Measurements from ENCODE around the gene SH3TC2. TPM values are rescaled to one million over a fixed set of nuclear protein-coding genes. Genes with fewer than 3 reads are reported as not detected.

The SH3TC2 gene
- total RNA-seq, 2 experiments from 2014 or later: not detected

- Mint-ChIP-seq H3K4me1 (no peaks in the 10 kb centered on the region), H3K36me3 (ENCODE audit: low read depth) (no peaks in the 10 kb centered on the region), H3K27ac (no peak overlapping the region), H3K4me3 (no peak overlapping the region), H3K9me3 (ENCODE audit: low read depth) (no peaks in the 10 kb centered on the region), H3K27me3 (no peaks in the 10 kb centered on the region)
- intact Hi-C loops (cut with DNase I, micrococcal nuclease): loop anchor here (1.0 to 10.0 kb wide), 8 partner anchors 77 to 1853 kb away; partner anchors contain the start of gene ADRB2 (in 1 of the 2)
- DNase-seq (peak; percentile 68), ATAC-seq (peak; percentile 57)
- ChIA-PET POLR2A (no interaction called here), CTCF (interaction anchor here (0.5 to 8.6 kb wide), 37 partner anchors 10 to 517 kb away, joined by 3 to 173 read pairs (median 4); no protein-coding TSS in a partner anchor)
Measured at GRCh38 chr5:148957591-148958202, 105.2 kb downstream of the SH3TC2 start.

- Mint-ChIP-seq H3K27me3 (no peaks in the 10 kb centered on the region), H3K9me3 (ENCODE audit: low read depth) (no peaks in the 10 kb centered on the region), H3K27ac (no peak overlapping the region), H3K4me3 (no peak overlapping the region), H3K36me3 (ENCODE audit: low read depth) (no peaks in the 10 kb centered on the region), H3K4me1 (no peaks in the 10 kb centered on the region)
- intact Hi-C loops (cut with DNase I, micrococcal nuclease): loop anchor here (1.0 to 10.0 kb wide), 8 partner anchors 78 to 1852 kb away; partner anchors contain the start of gene ADRB2 (in 1 of the 2)
- ChIA-PET CTCF (interaction anchor here (0.5 to 8.6 kb wide), 30 partner anchors 8 to 759 kb away, joined by 3 to 173 read pairs (median 4); no protein-coding TSS in a partner anchor), POLR2A (no interaction called here)
- DNase-seq (no peak), ATAC-seq (no peak)
Measured at GRCh38 chr5:148956477-148957385, 106.1 kb downstream of the SH3TC2 start.

Small RNA genes within 50 kb of the gene (microRNA-seq; reads per million reads assigned to microRNA genes)
- gene MIR584 (ENCODE audit: borderline replicate concordance): not detected

Other genes with a start within 250 kb of the SH3TC2 start
- gene ADRB2, start 236.5 kb downstream of the SH3TC2 start, total RNA-seq: under 1 TPM in 1 of 2 experiments, not detected in 1; 0.09 TPM
- under 1 TPM in 1 of 2 experiments, not detected in 1; 0.07 TPM for gene ABLIM3, start 78.4 kb upstream of the SH3TC2 start, total RNA-seq
- under 1 TPM; 0.18 to 0.55 TPM for gene AFAP1L1, start 208.8 kb upstream of the SH3TC2 start, total RNA-seq